Measurements from ENCODE around the gene LCN15. TPM values are rescaled to one million over a fixed set of nuclear protein-coding genes. Genes with fewer than 3 reads are reported as not detected.

The LCN15 gene
- polyA plus RNA-seq, 1 donor (not counting 4 experiments of a cell fraction or from before 2014, with no cell fraction given): not detected

DNA sequence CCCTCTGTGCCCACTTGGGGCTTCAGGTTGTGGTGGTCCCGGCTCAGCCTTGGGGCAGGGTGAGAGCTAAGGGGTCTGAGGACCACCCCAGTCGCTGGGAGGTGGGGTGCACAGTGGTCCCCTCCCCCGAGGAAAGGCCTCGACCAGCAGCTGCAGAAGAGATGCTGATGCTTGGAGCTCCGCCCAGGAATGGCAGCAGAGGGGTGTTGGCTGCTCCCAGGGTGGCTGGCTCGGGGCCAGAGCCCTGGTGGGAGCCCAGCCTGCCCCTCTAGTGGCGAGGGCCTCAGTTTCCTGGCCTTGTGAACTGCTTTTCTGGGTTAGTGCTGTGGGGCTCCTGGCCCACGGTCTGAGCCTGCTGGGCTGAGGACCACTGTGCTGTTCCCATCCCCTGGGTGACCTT, 50.8 kb downstream of the LCN15 start:
- no peak overlapping the region for H2AFZ ChIP-seq (ENCODE audit: control insufficient read depth, low read length)
- H3K4me3 ChIP-seq (ENCODE audit: control insufficient read depth in 2 of 3, extremely low read depth in 1 of 3, insufficient read depth in 2 of 3, low read depth in 1 of 3, low read length in 3 of 3): no peak overlapping the region
- no peaks in the 10 kb centered on the region for H3K4me1 ChIP-seq (ENCODE audit: control insufficient read depth, extremely low read depth, insufficient read depth, low read length)
- H3K27me3 ChIP-seq (ENCODE audit: control insufficient read depth, extremely low read depth, insufficient read depth, low read length): peaks cover 19% of the 10 kb centered on the region
- H4K20me1 ChIP-seq (ENCODE audit: control insufficient read depth, extremely low read depth, insufficient read depth, low read length): no peaks in the 10 kb centered on the region
- H3K79me2 ChIP-seq (ENCODE audit: control insufficient read depth, insufficient read depth, low read length): no peaks in the 10 kb centered on the region
- TF ChIP-seq EZH2 (IDR thresholded peaks at IDR 0.05; ENCODE audit: low read length): no peak
- TF ChIP-seq, protein P1, sequence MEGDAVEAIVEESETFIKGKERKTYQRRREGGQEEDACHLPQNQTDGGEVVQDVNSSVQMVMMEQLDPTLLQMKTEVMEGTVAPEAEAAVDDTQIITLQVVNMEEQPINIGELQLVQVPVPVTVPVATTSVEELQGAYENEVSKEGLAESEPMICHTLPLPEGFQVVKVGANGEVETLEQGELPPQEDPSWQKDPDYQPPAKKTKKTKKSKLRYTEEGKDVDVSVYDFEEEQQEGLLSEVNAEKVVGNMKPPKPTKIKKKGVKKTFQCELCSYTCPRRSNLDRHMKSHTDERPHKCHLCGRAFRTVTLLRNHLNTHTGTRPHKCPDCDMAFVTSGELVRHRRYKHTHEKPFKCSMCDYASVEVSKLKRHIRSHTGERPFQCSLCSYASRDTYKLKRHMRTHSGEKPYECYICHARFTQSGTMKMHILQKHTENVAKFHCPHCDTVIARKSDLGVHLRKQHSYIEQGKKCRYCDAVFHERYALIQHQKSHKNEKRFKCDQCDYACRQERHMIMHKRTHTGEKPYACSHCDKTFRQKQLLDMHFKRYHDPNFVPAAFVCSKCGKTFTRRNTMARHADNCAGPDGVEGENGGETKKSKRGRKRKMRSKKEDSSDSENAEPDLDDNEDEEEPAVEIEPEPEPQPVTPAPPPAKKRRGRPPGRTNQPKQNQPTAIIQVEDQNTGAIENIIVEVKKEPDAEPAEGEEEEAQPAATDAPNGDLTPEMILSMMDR (optimal IDR thresholded peaks at IDR 0.05 in 1 of 3, IDR thresholded peaks at IDR 0.05 in 1 of 3, conservative IDR thresholded peaks at IDR 0.05 in 1 of 3; ENCODE audit: extremely low read depth in 1 of 3, insufficient read depth in 2 of 3, low read length in 3 of 3): no peak
- H3K27ac ChIP-seq (ENCODE audit: control insufficient read depth, insufficient read depth, low read length): no peak overlapping the region
- H3K9me1 ChIP-seq (ENCODE audit: control insufficient read depth, extremely low read depth, insufficient read depth, low read length): no peaks in the 10 kb centered on the region
- no peaks in the 10 kb centered on the region for H3K9me3 ChIP-seq (ENCODE audit: control insufficient read depth, low read depth, low read length)
- no peak overlapping the region for H3K4me2 ChIP-seq (ENCODE audit: control insufficient read depth, extremely low read depth, insufficient read depth, low read depth, low read length)
- dilution Hi-C loops (cut with MboI; ENCODE audit: extremely low pct_ligation_motif_present, low sequenced_read_pairs): no loop called here
- no peaks in the 10 kb centered on the region for H3K36me3 ChIP-seq (ENCODE audit: control insufficient read depth in 2 of 2, extremely low read depth in 1 of 2, insufficient read depth in 2 of 2, low read length in 2 of 2)
- DNase-seq (ENCODE audit: low read depth, low spot score) (no peak), FAIRE-seq (no peak)
- H3K9ac ChIP-seq (ENCODE audit: control insufficient read depth, extremely low read depth, insufficient read depth, low read length): no peak overlapping the region

DNA sequence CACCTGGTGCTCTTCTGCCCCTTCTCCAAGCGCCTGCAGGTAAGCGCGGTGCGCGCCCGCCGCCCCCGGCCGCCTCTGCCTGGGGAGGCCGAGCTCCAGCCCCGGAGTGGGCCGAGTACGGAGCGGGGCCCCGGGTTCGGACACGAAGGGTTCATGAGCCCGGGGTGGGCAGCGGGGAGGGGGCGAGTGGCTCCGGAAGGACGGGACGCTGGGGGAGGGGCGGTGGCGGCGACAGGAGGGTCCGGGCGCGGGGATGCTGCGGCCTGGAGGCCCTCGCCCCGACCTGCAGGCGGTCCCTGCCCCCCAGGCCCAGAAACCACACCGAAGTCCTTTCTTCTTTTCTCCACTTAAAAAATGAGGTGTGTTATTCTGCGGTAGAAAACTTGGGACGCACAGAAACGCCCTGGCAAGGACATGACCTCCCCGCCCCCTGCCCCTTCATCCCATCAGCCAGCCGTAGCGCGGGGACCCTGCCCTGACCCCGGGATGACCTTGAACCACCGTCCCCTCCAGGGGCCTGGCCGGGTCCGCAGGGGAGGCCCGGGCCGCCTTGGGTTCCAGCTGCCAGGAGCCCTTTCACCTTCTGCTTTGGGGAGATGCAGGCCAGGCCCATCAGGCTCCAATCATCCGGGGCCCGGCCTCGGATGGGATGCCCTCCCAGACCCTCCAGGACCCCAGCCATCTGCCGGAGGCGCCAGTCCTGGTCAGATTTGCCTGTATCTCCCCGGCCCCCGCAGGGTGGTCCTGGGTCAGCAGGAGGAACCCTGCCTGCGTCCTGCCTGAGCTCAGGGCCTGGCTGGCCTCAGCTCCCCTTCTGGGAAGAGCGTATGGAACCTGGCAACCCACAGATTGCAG, 51.4 kb downstream of the LCN15 start:
- H3K27ac ChIP-seq (ENCODE audit: control insufficient read depth, insufficient read depth, low read length): no peak overlapping the region
- no peaks in the 10 kb centered on the region for H3K9me3 ChIP-seq (ENCODE audit: control insufficient read depth, low read depth, low read length)
- H3K4me1 ChIP-seq (ENCODE audit: control insufficient read depth, extremely low read depth, insufficient read depth, low read length): no peaks in the 10 kb centered on the region
- H4K20me1 ChIP-seq (ENCODE audit: control insufficient read depth, extremely low read depth, insufficient read depth, low read length): no peaks in the 10 kb centered on the region
- no peaks in the 10 kb centered on the region for H3K9me1 ChIP-seq (ENCODE audit: control insufficient read depth, extremely low read depth, insufficient read depth, low read length)
- no peak overlapping the region for H3K4me2 ChIP-seq (ENCODE audit: control insufficient read depth, extremely low read depth, insufficient read depth, low read depth, low read length)
- TF ChIP-seq EZH2 (IDR thresholded peaks at IDR 0.05; ENCODE audit: low read length): peak; percentile 68
- TF ChIP-seq, protein P1 (optimal IDR thresholded peaks at IDR 0.05 in 1 of 3, IDR thresholded peaks at IDR 0.05 in 1 of 3, conservative IDR thresholded peaks at IDR 0.05 in 1 of 3; ENCODE audit: extremely low read depth in 1 of 3, insufficient read depth in 2 of 3, low read length in 3 of 3): no peak
- dilution Hi-C loops (cut with MboI; ENCODE audit: extremely low pct_ligation_motif_present, low sequenced_read_pairs): no loop called here
- no peak overlapping the region for H2AFZ ChIP-seq (ENCODE audit: control insufficient read depth, low read length)
- no peak overlapping the region for H3K4me3 ChIP-seq (ENCODE audit: control insufficient read depth in 2 of 3, extremely low read depth in 1 of 3, insufficient read depth in 2 of 3, low read depth in 1 of 3, low read length in 3 of 3)
- no peak overlapping the region for H3K9ac ChIP-seq (ENCODE audit: control insufficient read depth, extremely low read depth, insufficient read depth, low read length)
- H3K79me2 ChIP-seq (ENCODE audit: control insufficient read depth, insufficient read depth, low read length): no peaks in the 10 kb centered on the region
- DNase-seq (ENCODE audit: low read depth, low spot score): no peak
- peaks cover 19% of the 10 kb centered on the region for H3K27me3 ChIP-seq (ENCODE audit: control insufficient read depth, extremely low read depth, insufficient read depth, low read length)
- FAIRE-seq: no peak
- no peaks in the 10 kb centered on the region for H3K36me3 ChIP-seq (ENCODE audit: control insufficient read depth in 2 of 2, extremely low read depth in 1 of 2, insufficient read depth in 2 of 2, low read length in 2 of 2)

Data from keratinocyte (primary cell).